Frontal cortex (tissue), 4 donors: ENCODE measurements around the gene MBD6. TPM values are rescaled to one million over a fixed set of nuclear protein-coding genes. Genes with fewer than 3 reads are reported as not detected.

ENCODE experiments used
- DNase-seq, 2 donors: peaks; one replicate each; pipeline ENCODE4 v3.0.0; 2012; ENCODE audit warnings: low spot score in 2 of 2
- FAIRE-seq: peaks from 2 replicates; lab custom pipeline; 2012; peaks lifted over from hg19 to GRCh38; lab: Jason Lieb, UNC
- total RNA-seq: library from RNA; depleted of rRNA; stranded (reverse); fragments of >200 nt; gene quantifications from one replicate; pipeline ENCODE4 v1.2.3, GENCODE V29; 2014
- donor health status: control.
- donor health status: control.
- donor health status: control.

MBD6 gene
- 1.2 TPM for total RNA-seq

DNA sequence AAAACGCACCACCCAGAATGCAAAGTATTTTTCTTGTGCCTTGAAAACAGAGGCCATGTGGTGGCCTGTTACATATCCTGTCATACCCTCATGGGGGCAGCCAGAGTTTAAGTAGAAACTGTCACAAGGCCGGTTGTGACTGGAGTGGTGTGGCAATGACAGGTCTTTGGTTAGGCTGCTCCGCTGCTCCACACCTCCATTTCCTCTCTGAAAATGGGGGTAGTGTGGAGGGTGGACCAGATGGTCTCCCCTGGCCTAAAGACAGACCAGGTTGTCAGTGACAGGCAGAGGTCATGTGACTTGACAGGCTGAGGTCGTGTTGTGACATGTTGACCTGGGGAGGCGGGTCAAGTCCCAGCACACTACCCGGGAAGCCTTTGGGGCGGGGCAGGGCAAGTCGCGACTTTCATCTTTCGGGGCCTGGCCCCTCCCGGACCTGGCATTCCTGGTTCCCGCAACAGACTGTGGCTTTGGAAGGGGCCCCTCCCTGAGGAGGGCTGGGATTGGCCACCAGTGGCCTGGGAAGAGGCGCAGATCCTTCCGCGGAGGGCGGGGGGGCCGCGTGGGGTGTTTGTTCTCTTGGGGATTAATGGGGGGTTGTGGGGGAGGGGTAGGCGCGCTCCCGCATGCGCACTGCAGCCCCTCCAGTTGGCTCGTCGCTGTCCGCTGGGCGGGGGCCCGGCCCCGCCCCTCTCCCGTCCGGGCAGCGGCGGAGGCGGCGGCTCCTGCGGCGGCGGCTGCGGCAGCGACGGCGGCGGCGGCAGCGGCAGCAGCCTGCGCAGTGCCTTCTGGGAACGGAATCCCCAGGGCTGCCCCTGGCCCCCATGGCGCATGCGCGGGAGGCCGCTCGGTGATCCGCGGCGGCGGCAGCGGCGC lies at the start of gene MBD6:
TSS of gene MBD6 (plus strand) at position 814 of the 876 bp plus-strand sequence. CDS start 1,480 bp downstream, outside the sequence.
- FAIRE-seq (no peak), DNase-seq (peak; percentile 88 to 93)

DNA sequence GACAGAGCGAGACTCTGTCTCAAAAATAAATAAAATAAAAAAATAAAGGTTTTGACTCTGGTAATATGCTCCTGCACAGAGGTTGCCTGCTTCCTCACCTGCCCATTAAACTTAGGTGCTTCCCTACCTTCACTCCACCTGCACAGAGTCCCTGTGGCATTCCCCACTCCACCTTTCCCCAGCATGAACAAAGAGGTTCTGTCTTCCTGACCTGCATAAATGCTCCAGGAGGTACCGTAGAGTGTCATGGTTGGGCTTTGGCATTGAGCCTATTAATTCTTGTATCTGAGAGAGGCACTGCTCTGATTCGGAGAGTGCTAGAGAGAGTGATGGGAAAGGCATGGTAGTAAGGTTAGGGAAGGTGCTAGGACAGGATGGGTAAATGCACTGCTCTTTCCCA lies 49.2 kb upstream of the MBD6 start:
- DNase-seq: no peak
- FAIRE-seq: no peak

GRCh38 chr12:57473886-57474285 lies 48.7 kb upstream of the MBD6 start:
- DNase-seq (no peak), FAIRE-seq (no peak)

DNA sequence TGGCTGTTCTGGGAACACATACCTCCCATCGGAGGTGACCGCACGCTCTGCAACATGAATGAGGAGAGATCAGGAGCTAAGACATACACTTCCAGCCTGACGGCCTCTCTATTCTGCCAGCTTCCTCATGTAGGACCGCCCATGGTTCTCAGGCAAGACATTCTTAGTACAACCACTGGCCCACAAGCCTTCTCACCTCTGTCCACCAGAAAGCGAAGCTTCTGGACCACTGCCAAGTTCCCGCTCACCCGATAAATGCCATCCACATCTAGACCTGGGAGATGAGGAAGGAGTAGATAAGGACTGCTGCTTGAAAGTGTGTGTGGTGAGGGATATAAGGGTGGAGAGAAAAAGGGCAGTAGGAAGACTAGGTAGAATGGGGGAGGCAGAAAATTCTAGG lies 48.2 kb upstream of the MBD6 start:
- DNase-seq: no peak
- no peak for FAIRE-seq

DNA sequence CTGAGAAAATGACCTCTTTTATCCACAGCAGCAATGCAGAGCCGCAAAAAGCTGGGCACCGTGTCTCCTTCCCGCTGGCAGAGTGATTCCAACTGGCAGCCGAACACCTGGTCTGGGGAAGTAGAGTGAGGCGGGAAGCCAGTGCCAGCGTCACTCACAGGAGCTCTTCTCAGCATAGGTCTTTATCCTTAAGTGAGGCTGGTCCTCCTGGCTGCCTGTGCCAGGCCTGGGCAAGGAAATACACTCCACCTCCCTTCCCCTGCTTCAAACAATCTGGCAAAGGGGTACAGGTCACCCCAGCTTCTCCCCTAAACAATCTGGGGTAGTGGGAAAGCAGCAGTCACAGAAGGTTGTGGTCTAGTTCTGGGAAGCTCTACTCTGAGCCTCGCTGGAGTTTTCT lies 47.8 kb upstream of the MBD6 start:
- no peak for DNase-seq
- FAIRE-seq: no peak

GRCh38 chr12:57475271-57476161 lies 47.1 kb upstream of the MBD6 start:
- DNase-seq (peak in 1 of 2 donors; percentile 66), FAIRE-seq (no peak)

- DNase-seq (no peak), FAIRE-seq (no peak)
These were observed 46.2 kb upstream of the MBD6 start for GRCh38 chr12:57476162-57476992.

- no peak for DNase-seq
- FAIRE-seq: no peak
These were observed 45.5 kb upstream of the MBD6 start for GRCh38 chr12:57476993-57477709.

DNA sequence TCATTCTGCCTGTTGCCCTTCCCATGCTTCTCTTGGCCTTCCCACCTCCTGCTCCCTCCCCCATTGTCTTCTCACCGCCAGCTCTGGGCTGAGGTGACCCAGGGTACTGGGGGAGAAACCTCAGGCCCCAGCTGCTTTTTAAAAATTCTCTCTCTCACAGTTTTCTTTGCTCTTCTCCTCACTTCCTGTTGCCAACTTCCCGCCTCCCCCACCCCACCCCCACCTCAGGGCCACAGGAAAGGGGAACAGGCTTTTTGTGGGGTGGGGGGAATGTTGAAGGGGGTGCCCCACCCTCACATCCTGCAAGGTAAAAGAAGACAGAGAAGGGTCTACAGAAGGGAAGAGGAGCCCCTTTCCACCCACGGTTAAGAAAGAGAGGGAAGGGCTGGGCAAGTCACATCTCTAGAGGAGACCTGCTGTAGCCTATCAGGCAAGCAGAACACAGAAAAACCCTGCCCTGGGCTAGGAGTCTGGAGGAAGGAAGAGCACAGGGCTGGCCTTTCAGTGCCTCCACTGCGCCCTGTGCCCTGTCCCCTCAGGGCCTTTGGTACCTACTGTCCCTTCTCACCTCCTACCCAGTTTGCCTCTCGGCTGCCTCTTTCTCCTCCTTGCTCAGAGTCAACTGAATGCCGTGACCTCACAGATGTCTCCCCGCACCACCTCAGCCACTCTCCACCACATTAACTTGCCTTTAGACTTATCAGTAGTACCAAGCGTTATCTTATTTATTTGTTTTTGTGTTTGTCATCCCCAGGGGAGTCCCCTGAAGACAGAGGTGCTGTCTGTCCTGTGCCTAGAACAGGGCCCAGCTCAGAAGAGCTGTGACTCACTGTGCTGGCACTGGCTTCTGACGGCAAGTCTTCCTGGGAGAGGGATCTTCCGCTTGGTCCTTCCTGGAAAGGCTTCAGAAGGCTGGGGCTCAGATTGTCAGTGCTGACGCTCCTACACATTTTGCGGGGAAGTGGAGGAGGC lies 44.6 kb upstream of the MBD6 start:
- no peak for DNase-seq

DNA sequence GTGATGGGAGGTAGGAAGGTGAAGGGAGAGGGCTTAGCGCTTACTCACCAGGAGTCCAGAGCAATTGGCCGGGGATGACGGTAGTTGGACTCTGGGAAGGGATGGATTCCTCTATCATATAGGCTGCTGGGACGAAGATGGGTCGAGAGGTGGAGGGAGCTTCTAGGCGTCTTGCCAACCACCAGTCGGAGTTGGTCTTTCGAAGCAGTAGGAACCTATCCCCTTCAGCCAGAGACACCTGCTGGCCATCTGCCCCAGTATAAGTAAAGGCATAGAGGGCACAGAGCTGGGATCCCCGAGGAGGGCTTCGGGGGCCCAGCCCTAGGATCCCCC lies 43.6 kb upstream of the MBD6 start:
- DNase-seq (no peak), FAIRE-seq (no peak)

More for the DNA sequence above, 44.6 kb upstream of the MBD6 start:
- no peak for FAIRE-seq

GRCh38 chr12:57479376-57480115 lies 43.1 kb upstream of the MBD6 start, which contains the start of gene ARHGAP9:
Gene ARHGAP9, minus strand, starts transcription at chr12:57479866. Its CDS starts 460 bp downstream, at chr12:57479406.
- DNase-seq (no peak), FAIRE-seq (no peak)

DNA sequence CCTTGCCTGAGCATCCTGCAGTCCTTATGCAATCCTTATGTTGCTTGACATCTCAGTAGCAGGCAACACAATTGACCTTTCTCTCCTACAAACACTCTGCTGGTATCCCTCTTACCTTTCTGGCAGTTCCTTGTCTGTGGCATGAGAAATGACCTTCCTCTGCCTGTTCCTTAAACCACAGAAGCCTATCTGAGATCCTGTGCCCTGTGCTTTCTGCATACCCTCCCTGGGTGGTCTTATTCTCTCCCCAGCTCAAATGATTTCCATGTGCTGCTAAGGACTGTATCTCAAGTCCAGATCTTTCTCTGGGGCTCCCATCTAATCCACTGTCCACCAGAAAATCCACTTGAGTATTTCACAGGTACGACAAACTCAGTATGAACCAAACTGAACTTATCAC lies 41.0 kb upstream of the MBD6 start:
- DNase-seq (no peak), FAIRE-seq (no peak)

DNA sequence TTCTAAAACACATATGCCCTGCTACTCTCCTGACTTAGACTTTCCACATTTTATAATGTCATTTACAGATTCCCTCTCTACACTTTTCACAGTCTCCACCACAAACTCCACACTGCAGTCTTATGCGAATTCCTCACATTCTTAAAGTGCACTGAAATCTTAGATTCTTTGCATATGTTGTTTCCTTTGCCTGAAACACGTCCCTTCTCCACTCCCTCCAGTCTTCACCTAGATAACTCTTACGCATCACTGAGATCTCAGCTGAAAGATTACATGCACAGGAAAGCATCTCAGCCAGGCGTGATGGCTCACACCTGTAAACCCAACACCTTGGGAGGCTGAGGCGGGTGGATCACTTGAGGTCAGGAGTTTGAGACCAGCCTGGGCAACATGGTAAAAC lies 39.2 kb upstream of the MBD6 start:
- FAIRE-seq (no peak), DNase-seq (no peak)

DNA sequence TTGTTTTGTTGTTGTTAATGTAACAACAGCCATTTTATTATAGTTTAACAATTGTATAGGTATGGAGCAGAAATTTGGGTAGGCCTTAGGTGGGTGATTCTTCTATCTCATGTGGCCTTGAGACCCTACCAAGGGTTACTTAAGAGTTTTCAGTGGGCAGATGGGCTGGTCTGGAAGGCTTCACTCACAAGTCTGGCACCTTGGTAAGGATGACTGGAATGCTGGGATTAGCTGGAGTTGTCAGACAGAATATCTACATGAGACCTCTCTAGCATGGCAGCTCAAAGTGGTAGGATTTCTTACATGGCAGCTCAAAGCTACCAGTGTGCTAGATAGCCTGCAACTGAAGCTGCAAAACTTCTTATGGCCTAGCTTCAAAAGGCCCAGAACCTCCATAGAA lies 36.9 kb upstream of the MBD6 start:
- no peak for DNase-seq
- FAIRE-seq: no peak

- DNase-seq: no peak
- FAIRE-seq: no peak
These were observed 35.5 kb upstream of the MBD6 start for GRCh38 chr12:57487055-57487596.

- DNase-seq (peak; percentile 89 to 90), FAIRE-seq (no peak)
These were observed 34.8 kb upstream of the MBD6 start, which contains the start of gene MARS1 for GRCh38 chr12:57487597-57488401. Gene MARS1, plus strand, starts transcription at chr12:57488068. Its CDS starts 23 bp downstream, at chr12:57488091.
